Keratinocyte (primary cell): ENCODE data around the gene SLC6A3. TPM values are rescaled to one million over a fixed set of nuclear protein-coding genes. Genes with fewer than 3 reads are reported as not detected.

Source experiments
- DNase-seq: peaks from one replicate; pipeline ENCODE4 v3.0.0-alpha.2; 2011; ENCODE audit warnings: low read depth, missing footprints, low spot score
- FAIRE-seq: peaks from 2 replicates; lab custom pipeline; 2011; peaks lifted over from hg19 to GRCh38; lab: Jason Lieb, UNC
- H2AFZ ChIP-seq: 2 replicates; pipeline ENCODE4 v1.6.0; 2012; ENCODE audit warnings: low read length, control low read depth, inconsistent platforms; ENCODE audit not compliant: control insufficient read depth
- H3K27ac ChIP-seq: 2 replicates; pipeline ENCODE4 v1.5.1; 2011; ENCODE audit warnings: low read length; ENCODE audit not compliant: control insufficient read depth, insufficient read depth
- H3K27me3 ChIP-seq: 3 replicates; pipeline ENCODE4 v1.6.0; 2011; ENCODE audit warnings: low read length; ENCODE audit not compliant: control insufficient read depth, insufficient read depth; ENCODE audit errors: extremely low read depth
- H3K36me3 ChIP-seq, 2 experiments: 2 replicates in 1 of 2; 3 replicates in 1 of 2; pipeline ENCODE4 v1.5.1; 2011; ENCODE audit warnings: low read length in 2 of 2, mild to moderate bottlenecking in 1 of 2; ENCODE audit not compliant: control insufficient read depth in 2 of 2, insufficient read depth in 2 of 2; ENCODE audit errors: extremely low read depth in 1 of 2
- H3K4me1 ChIP-seq: 3 replicates; pipeline ENCODE4 v1.5.1; 2011; ENCODE audit warnings: low read length; ENCODE audit not compliant: control insufficient read depth, insufficient read depth; ENCODE audit errors: extremely low read depth
- H3K4me2 ChIP-seq: 3 replicates; pipeline ENCODE4 v1.6.0; 2011; ENCODE audit warnings: low read depth, low read length; ENCODE audit not compliant: control insufficient read depth, insufficient read depth; ENCODE audit errors: extremely low read depth
- H3K4me3 ChIP-seq, 3 experiments: fragments of 200-600 bp in 1 of 3; sonication (generic) in 1 of 3; 2 replicates in 2 of 3; 3 replicates in 1 of 3; pipeline ENCODE4 v1.5.1; 2011 to 2016; ENCODE audit warnings: low read length in 3 of 3, mild to moderate bottlenecking in 3 of 3, control low read depth in 2 of 3, inconsistent platforms in 1 of 3, low read depth in 1 of 3, mixed read lengths in 1 of 3, mixed run types in 1 of 3, moderate library complexity in 1 of 3; ENCODE audit not compliant: control insufficient read depth in 2 of 3, insufficient read depth in 2 of 3; ENCODE audit errors: extremely low read depth in 1 of 3
- H3K79me2 ChIP-seq: 2 replicates; pipeline ENCODE4 v1.6.0; 2012; ENCODE audit warnings: low read length; ENCODE audit not compliant: control insufficient read depth, insufficient read depth
- H3K9ac ChIP-seq: 3 replicates; pipeline ENCODE4 v1.6.0; 2011; ENCODE audit warnings: low read length; ENCODE audit not compliant: control insufficient read depth, insufficient read depth; ENCODE audit errors: extremely low read depth
- H3K9me1 ChIP-seq: 3 replicates; pipeline ENCODE4 v1.6.0; 2011; ENCODE audit warnings: low read length; ENCODE audit not compliant: control insufficient read depth, insufficient read depth; ENCODE audit errors: extremely low read depth
- H3K9me3 ChIP-seq: 2 replicates; pipeline ENCODE4 v1.5.1; 2012; ENCODE audit warnings: low read depth, low read length; ENCODE audit not compliant: control insufficient read depth
- H4K20me1 ChIP-seq: 3 replicates; pipeline ENCODE4 v1.6.0; 2011; ENCODE audit warnings: low read length; ENCODE audit not compliant: control insufficient read depth, insufficient read depth; ENCODE audit errors: extremely low read depth
- CTCF ChIP-seq, 3 experiments: IDR thresholded peaks in 1 of 3; conservative IDR thresholded peaks in 1 of 3; optimal IDR thresholded peaks in 1 of 3; 2 replicates in 2 of 3; 3 replicates in 1 of 3; pipeline versions ENCODE3 to v1.5.1; 2011; ENCODE audit warnings: low read length in 3 of 3, mild to moderate bottlenecking in 3 of 3, moderate library complexity in 2 of 3, control low read depth in 1 of 3, inconsistent platforms in 1 of 3; ENCODE audit not compliant: insufficient read depth in 2 of 3; ENCODE audit errors: extremely low read depth in 1 of 3
- EZH2 ChIP-seq: IDR thresholded peaks from one replicate; pipeline ENCODE4 v1.6.1; 2012; ENCODE audit warnings: inconsistent platforms, mild to moderate bottlenecking, low read length, moderate library complexity
- dilution Hi-C: fragments of 300-500 bp; cut with MboI; formaldehyde crosslinking; loops from one replicate; pipeline ENCODE4 v1.7.0; 2020; ENCODE audit warnings: low sequenced_read_pairs; ENCODE audit not compliant: extremely low pct_ligation_motif_present
- polyA plus RNA-seq, 5 experiments: library from polyadenylated mRNA; depleted of rRNA in 3 of 5; stranded (reverse) in 3 of 5; stranded (forward) in 1 of 5; unstranded in 1 of 5; fragments of >200 nt; gene quantifications; 1 replicate in 1 of 5; 2 replicates in 3 of 5; 3 replicates in 1 of 5; pipeline versions ENCODE4 v1.2.1 to v1.2.3, GENCODE V29; 2011 to 2012; ENCODE audit warnings: missing spikeins in 2 of 5, low read depth in 1 of 5, low replicate concordance in 1 of 5

Gene SLC6A3
- polyA plus RNA-seq, 1 donor (not counting 4 experiments of a cell fraction or from before 2014, with no cell fraction given), result 0.03 TPM

DNA sequence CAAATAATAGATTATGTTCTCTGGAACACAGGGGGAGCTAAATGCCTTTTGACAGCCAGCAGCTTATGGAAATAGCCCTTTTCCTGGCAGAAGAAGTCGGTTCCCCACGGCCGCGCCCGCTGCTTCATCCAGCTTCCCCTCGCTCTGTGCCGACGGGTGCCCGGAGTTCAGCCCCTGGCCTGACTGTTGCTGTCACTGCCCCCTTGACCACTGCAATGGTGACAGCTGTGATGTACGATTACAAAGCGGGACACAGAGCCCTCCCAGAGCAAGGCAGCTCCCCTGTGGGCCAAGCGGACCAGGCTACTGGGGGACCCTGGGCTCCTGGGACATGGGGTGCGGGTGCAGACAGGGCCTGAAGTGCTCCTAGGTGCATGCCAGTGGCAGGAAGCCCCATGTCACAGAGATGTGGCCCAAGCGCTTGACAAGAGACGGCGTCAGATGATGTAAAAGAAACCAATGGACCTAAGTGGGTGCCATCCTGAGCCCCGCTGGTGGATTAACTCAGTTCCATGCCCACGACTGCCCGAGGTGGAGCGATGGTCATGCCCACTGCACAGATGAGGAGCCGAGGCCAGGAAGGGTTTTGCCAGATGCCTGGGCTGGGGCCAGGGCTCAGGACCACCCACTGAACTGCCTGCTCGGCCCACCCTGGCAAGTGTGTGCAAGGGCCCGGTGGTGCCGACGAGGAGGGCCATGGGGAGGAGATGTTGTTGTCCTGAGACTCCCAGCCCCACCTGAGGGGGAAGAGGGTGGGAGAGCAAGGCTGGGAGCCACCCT is 87.1 kb downstream of the SLC6A3 start:
- Histone ChIP-seq H3K9ac (no peak overlapping the region), H3K36me3 (no peaks in the 10 kb centered on the region), H3K79me2 (no peaks in the 10 kb centered on the region), H3K4me2 (no peak overlapping the region), H3K9me3 (no peaks in the 10 kb centered on the region), H3K27me3 (peaks cover 11% of the 10 kb centered on the region), H3K9me1 (no peaks in the 10 kb centered on the region), H4K20me1 (no peaks in the 10 kb centered on the region), H3K4me3 (no peak overlapping the region), H2AFZ (no peak overlapping the region), H3K4me1 (no peaks in the 10 kb centered on the region), H3K27ac (no peak overlapping the region)
- TF ChIP-seq EZH2 (no peak), CTCF (optimal IDR thresholded peaks at IDR 0.05 in 1 of 3, IDR thresholded peaks at IDR 0.05 in 1 of 3, conservative IDR thresholded peaks at IDR 0.05 in 1 of 3; ENCODE audit: extremely low read depth in 1 of 3, insufficient read depth in 2 of 3, low read length in 3 of 3) (no peak)
- dilution Hi-C loops, result no loop called here
- DNase-seq (no peak), FAIRE-seq (no peak)

DNA sequence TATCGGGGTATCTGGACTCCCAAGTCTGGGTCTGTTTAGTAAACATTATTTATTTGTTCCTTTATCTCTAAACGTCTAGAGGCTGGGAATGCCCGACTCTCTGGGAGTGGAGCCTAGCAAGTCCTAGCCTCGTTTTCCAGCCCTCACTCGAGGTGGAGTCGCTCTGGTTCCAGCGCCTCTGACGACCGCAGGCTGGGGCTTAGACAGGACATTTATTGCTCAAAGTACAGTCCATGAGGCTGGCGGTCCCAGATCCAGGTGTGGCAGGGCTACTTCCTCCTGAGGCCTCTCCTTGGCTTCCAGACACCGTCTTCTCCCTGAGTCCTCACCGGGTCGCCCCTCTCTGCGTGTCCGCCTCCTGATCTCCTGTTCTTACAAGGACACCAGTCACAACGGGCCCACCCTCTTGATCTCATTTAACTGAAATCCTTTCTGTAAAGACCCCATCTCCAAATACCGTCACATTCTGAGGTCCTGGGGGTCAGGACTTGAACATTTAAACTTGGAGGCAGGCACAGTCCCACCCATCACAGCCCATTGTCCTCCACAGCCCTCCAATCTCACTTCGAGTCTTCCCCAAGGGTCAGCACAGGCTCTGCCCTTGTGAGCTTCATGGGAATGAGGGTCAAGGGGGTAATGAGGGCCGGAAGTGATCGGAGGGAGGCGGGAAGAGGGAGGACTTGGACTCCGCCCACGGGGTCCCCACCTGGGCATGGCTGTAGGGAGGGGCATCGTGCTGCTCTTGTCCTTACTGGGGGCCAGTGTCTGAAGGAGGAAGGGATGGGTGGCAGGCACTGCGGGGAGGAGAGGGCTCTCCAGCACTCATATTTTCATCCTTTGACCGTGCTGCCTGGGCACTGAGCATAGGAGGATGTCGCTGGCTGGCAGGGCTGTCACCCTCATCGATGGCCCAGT is 88.1 kb downstream of the SLC6A3 start:
- H3K4me2 ChIP-seq, result no peak overlapping the region
- no peaks in the 10 kb centered on the region for H3K9me3 ChIP-seq
- no peak overlapping the region for H3K27ac ChIP-seq
- peaks cover 9% of the 10 kb centered on the region for H3K27me3 ChIP-seq
- H3K9ac ChIP-seq, result no peak overlapping the region
- no peak overlapping the region for H2AFZ ChIP-seq
- TF ChIP-seq EZH2 (no peak), CTCF (optimal IDR thresholded peaks at IDR 0.05 in 1 of 3, IDR thresholded peaks at IDR 0.05 in 1 of 3, conservative IDR thresholded peaks at IDR 0.05 in 1 of 3; ENCODE audit: extremely low read depth in 1 of 3, insufficient read depth in 2 of 3, low read length in 3 of 3) (no peak)
- H3K4me1 ChIP-seq, result no peaks in the 10 kb centered on the region
- no peaks in the 10 kb centered on the region for H3K9me1 ChIP-seq
- FAIRE-seq (no peak), DNase-seq (no peak)
- H4K20me1 ChIP-seq, result no peaks in the 10 kb centered on the region
- dilution Hi-C loops, result no loop called here
- no peaks in the 10 kb centered on the region for H3K36me3 ChIP-seq
- no peaks in the 10 kb centered on the region for H3K79me2 ChIP-seq
- H3K4me3 ChIP-seq, result no peak overlapping the region
